CD4-positive, alpha-beta T cell treated with Interleukin-4 for 1 hour (primary cell): ENCODE results near the gene PPP6R3.

Source experiments
- DNase-seq, 2 donors: peaks; one replicate each; pipeline ENCODE4 v3.0.0-alpha.2; 2020 to 2022

The PPP6R3 gene

DNA sequence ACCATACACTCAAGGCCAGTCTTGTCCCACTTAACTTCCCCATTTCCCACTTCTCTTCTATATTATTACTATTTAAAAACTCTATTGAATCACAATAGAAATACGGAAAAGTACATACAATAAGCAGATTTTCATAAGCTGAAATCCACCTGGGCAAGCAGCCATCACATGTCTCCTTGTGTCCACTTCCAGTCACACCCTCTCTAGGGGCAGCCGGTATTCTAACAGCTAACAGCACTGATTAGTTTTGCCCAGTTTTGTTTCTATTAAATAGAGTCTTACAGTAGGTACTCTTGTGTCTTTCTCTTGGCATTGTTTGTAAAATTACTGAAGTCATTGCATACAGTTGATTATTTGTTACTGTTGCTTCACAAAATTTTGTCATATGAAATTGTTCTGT is 37.8 kb downstream of the PPP6R3 start:
- no peak for DNase-seq

DNA sequence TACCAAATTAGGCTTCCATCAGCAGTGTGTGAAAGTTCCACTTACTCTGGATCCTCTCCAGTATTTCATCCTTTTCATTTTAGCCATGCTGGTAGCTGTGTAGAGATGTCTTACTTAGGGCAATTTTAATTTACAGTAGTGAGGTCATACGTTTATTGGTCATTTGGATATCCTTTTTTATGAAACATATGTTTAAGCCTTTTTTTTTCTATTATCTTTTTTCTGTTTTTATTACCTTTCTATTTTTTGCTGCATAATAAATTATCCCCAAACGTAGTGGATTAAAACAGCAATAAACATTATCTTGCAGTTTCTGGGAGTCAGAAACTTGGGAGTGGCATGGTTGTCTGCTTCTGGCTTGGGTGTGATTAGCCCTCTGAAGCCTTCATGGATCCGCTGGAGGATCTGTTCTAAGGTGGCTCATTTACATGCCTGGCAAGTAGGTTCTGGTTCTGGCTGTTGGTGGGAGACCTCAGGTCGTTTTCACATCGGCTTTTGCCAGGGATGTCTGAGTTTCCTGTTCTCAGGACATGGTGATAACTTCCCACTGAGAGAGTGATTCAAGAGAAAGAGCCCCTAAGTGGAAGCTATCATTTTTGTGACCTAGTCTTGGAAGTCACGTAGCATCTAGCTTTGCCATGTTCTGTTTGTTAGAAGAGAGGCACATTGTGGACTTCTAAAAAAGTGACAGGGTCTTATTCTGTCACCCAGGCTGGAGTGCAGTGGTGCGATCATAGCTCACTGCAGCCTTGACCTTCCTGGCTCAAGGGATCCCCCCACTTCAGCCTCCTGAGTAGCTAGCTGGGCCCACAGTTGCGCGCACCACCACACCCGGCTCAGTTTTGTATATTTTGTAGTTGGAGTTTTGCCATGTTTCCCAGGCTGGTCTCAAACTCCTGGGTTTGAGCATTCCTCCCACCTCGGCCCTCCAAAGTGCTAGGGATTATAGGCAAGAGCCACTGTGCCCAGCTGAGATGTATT is 38.6 kb downstream of the PPP6R3 start:
- DNase-seq = no peak

DNA sequence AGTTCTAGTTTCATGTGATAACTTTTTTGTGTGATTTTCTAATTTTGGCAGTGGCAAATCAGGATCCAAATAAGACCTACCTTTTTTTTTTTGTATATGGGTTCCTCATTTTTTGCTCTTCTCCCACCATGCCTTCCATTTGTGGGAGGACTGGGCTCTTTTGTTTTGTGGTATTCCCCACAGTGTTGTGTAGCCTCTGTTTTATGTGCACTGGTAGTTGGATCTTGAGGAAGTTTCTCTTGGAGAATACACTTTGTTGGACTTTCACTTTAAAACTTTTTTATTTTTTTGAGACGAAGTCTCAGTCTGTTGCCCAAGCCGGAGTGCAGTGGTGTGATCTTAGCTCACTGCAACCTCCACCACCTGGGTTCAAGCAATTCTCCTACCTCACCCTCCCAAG is 39.7 kb downstream of the PPP6R3 start:
- no peak for DNase-seq

DNA sequence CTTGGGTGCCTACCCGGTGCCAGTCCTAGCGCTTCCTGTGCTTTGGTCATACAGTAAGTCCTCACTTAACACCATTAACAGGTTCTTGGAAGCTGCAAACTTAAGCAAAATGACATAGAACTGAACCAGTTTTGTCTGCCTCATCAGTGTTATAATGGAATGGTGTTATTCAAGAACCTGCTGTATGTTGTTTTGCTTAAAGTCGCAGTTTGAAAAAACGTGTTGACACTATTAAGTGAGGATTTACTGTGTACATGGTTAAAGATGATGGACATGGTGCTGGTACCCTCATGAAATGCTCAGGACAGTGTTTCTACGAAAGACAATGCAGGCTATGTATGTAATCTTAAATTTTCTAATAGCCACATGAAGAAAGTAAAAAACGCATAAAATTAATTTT is 41.3 kb downstream of the PPP6R3 start:
- DNase-seq = no peak

DNA sequence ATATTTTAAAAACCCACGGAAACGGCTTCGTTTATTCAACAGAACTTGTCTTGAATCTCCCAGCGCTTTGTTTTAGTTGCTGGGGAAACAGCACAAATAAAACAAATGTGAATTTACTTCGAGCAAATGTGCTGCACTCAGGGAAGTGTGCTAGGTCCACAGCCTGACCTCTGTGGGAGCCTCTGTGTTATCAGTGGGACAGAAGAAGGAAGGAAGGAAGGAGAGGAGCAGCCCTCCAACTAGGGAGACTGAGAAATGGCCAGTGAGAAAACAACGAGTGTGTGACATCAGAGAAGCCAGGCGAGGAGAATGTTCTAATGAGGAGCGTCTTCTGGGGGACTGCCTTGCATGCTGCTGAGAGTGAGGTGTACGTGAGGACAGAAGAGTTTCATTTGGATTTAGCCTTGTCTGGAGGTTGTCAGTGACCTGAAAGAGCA is 42.7 kb downstream of the PPP6R3 start:
- DNase-seq = no peak

DNA sequence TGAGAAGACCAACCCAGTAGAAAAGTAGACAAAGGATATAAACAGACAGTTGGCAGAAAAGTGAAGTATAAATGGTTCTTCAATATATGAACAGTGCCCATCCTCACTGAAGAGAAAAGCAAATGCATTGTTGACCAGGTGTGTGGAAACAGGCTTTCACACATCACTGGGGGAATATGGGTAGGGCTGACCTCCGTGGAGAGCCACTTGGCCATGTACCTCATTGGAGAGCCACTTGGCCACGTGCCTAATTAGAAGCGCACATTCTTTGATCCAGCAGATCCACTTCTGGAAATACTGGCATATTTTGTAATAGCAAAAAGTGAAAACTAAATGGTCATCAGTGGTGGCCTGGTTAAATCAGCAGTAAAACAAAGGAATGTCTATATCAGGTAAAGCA is 43.2 kb downstream of the PPP6R3 start:
- no peak for DNase-seq

DNA sequence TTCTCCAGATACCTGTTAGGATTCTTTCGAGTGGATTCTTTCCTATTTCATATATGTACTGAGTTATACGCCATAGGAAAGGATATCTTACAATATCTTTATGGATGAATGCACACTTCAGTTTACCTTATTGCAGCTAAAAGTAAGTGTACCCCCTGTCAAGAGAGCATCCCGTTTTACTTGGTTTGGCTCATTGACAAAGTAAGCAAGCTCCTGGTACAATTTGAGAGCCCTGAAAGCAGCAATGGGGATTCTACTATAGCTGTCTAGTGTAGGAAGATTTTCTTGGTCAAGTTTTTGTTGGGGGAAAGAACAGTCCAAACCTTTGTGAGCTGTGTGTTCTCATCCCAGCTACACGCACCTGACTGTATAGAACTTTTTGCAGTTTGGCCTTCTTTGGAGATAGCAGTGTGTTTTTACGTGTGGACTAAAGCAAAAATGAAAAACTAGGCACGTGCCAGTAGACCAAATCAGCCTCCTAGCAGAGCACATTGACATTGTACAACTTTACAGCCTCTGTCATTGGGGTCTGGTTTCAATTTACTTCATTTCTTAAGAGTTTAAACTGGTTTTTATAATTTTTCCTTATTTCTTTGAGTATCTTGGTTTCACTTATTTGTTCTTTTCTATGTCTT is 44.0 kb downstream of the PPP6R3 start:
- DNase-seq = no peak

DNA sequence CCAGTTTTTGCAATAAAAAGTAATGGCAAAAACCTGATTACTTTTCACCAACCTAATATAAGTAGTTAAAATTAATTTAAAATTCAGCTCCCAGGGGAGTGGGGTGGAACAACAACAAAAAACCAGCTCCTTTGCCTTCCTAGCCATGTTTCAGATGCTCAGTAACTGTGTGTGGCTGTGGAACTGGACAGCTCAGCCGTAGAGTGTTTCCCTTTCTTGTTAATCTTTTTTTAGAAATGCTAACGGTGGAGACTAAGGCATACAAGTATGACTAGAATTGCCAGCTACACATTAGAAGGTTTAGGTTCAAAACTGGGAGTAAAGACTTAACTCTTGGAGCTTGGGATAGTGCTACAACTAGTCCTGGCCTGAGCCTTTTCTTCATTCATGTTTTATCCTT is 45.0 kb downstream of the PPP6R3 start:
- no peak for DNase-seq

DNA sequence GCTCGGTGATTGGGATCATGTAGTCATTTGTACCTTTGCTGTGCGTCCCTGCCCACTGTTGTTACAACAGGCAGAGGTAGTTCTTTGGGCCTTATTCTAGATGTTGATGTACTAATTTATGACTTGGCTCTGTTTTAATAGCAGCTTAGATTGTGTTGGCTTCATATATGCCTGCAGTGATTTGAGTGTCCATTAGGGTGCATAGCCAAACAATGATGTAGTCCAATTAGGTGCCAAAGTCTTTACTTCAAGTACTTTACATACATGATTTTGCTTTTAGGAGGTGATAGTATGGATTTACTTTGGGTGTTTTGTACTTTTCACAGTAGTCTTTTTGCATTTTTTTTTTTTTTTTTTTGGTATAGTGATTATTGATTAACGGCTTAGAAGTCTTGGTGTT is 46.4 kb downstream of the PPP6R3 start:
- DNase-seq = no peak

DNA sequence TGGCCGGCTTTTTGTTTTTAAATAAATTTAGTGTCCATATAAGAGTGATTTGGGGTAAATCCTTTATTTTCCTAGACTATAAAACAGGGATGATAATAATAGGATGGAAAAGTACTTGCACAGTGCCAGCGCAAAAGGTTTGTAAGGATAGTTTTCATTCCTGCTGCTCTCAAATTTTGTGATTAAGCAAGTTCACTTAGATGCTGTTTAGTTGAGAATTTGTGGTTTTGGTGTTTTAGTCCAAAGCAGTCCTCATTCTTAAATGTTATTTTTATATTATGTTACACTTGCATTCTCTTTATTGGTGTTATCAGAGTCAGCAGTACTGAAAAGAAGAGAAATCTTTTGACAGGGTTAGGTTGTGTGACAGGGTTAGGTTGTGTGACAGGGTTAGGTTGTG is 47.9 kb downstream of the PPP6R3 start:
- no peak for DNase-seq

DNA sequence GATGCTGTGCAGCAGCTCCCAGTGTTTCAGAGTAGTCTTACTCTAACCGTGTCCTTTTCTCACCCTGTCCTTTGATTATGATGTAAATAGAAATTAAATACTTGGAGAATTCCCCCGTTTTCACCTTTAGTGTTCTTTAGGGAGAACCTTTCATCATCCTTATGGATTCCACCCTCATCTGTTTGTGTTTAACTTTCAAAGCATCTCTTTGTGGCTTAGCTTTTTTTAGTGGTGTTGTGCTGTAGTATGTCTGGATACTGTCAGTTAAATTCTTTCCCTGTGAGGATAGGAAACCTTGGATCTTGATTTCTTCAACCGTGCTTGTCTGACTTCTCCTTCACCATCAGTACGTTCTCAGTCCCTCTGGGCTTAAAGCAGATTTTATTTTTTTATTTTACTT is 48.5 kb downstream of the PPP6R3 start:
- no peak for DNase-seq

DNA sequence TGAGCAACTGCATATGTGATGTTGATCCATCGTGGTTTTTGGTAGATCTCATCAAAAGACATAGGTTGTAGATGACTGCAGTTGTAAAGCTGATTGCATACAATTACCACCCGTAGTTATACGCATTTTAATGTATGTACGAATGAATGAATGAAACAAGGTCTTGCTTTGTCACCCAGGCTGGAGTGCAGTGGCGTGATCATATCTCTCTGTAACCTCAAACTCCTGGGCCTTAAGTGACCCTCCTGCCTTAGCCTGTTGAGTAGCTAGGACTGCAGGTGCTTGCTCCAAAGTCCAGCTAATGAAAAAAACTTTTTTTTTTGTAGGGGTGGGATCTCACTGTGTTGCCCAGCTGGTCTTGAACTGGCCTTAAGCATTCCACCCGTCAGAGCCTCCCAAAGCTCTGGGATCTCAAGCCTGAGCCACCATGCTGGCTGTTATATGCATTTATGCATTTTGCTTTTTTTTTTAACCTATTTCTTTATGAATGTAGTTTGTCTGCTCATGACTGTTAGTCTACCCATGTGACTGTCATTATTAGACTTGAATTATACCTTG is 53.5 kb downstream of the PPP6R3 start:
- no peak for DNase-seq

DNA sequence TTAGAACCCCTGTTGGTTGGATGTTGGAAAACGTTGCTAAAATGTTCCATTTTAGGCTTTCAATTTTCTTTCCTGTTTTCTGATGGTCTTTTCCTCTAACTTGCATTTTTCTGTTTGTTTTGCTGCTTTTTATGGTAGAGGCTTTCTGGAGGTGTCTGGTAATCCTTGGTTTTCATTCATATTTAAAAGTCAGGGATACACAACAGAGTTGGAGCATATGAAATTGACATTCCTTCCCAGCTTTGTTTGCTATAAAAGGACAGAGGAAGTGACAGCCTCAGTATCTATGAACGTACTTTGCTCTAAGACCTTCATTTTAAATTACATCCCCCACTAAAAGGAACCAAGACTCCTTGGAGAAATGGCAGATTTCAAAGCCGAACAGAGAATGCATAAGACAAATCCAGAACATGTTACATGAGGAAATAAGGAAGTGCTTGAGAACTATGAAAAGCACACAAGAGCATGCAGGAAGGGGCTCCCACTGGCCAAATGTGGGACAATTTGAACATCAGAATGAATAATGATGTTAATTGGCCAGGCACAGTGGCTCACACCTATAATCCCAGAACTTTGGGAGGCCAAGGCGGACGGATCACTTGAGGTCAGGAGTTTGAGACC is 56.7 kb downstream of the PPP6R3 start:
- DNase-seq = no peak

DNA sequence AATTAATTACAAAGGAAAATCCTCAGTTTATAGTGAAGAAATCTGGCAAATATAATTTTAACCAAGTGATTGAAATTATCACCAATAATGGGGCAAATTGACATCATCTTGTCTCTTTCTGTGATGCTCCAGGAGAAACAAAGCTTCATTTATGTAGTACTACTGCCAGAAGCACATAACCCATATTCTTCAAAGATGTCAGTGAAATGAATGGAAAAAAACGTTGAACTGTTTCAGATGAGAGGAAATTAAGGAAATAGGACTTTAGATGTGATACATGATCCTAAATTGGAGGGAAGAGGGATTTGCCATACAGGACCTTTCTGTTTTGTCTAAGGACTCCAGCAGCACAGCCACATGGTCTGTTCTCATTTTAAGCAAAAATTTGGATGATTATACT is 57.6 kb downstream of the PPP6R3 start:
- DNase-seq = no peak

DNA sequence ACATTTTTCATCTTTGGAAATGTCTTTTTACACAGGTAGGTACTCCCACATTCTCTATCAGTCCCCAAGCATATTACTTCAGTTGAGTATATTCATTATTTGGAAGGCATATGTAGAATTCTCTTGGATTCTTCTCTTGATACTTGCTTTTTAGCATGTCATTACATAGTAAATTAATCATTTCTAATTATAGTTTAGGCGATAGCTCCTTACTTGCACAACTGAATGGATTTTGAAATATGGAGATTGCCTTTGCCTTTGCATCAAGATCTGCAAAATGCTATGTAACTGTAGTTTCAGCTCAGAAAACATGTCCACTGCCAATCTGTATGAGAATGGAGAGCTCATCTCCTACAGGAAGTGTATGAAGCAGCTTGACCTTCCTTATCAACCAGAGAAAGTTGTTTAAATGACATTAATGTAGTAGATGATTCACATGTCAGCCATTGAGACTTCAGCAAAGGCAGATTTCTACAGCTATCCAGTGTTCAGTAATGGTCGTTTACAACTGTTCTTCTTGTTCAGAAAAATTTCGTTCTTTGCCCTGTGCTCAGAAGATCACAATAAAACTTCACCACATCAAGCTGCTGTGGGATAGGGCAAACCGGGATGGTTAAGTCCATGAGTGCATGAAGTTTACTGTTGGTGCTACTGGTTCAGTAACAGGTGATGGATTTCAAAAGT is 61.6 kb downstream of the PPP6R3 start:
- DNase-seq = no peak

DNA sequence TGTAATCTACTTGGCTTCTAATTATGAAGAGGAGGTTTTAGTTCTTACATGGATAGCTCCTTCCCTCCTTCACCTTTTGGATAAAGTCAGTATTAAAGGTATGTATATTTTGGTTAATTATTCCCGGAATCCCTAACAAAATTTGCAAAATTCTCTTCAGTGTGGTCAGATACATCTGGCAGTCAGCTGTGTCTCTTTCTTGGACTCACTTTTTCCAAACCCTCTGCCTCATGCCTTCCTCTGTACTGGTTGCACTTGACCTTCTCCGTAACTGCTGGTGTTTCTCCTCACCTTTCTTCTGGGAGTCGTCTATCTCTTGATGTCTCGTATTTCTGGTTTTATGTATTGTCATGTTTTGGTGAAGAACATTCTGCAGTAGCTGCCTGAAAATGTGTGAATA is 62.5 kb downstream of the PPP6R3 start:
- DNase-seq = no peak

DNA sequence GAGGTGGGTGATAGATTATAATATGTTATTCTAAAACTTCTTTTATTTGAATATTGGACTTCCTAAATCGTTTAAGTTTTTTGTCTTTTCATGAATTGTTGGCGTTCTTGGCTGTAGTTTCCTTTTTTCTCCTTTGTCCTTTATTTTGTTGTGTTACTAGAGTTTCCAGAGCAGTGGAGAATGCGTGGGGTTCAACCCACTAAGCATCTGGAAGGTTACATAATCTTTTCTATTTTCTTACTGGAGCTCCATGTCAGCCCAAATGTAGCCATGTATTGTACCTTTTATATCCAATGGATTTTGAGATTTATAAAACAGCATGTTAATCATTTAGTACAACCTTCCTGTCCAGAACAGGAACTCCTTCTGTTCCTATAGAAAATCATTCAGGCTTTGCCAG is 63.2 kb downstream of the PPP6R3 start:
- DNase-seq = no peak

DNA sequence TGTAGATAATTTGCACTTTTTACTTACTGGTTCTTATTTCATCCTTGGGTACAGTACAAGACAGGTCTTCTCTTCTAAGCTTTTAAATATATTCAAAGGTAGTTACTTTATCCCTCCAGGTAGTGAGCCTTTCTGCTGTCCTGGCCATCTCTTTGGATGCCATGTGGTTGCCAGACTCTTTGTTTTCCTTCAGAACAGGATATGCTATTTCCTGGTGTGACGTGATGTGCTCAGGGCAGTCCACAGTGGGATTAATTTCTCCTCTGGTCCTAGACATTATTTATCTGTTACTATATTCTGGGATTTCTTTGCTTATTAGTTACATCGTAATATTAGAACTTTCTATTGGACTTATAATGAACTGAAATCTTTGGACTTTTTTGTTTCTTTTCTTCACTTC is 63.7 kb downstream of the PPP6R3 start:
- no peak for DNase-seq

DNA sequence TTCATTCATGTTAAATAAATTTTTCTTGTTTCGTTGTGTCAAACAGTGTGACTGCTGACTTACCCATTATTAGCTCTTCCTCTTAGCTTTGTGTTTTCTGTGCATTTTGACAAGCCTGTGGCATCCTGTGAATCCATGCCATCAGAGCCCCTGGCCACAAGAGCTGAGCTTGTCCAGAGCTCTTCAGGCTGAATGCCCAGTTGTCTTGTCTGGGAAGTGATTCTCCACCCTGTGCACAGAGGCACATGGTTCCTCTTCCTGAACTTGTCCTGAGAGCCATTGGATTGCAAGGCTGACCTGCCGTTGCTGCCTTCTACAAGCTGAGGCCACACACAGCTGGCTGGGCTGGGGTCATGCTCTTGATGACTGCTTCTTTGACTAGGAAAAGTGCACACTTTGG is 64.1 kb downstream of the PPP6R3 start:
- DNase-seq = no peak

DNA sequence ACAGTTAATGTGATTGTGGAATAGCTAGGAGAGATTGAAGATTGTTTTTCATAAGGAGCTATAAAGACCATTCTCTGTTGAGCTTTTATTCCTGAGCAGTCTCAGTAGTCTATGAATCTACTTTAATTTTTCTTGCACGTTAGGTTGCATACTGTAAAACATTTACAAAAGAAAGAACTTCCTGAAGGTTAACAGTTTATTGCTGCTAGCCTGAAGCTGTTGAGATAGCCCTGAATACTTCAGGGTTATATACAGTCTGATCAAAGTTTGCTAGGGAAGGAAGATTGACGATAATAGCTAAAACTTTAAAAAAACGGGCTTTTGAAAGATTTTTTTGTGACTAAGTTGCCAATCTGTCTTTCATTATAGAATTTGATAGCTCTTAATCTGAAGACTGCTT is 64.8 kb downstream of the PPP6R3 start:
- DNase-seq = no peak

DNA sequence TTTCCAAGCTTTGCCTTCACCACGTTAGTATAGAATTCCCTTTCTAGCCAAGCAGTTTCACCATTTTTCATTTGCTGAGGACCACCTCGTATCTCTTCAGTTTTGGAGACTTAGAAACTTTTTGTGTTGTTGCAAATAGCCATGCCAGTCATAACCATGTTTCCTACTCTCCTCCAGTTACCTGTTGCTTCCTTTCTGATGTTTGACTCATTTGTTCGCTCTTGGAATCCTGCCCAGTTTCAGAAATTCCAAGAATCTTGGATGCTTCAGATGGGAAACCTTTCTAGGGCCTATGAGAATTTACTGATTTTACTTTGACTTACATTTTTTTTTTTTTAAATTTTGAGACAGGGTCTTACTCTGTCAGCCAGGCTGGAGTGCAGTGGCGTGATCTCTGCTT is 65.4 kb downstream of the PPP6R3 start:
- DNase-seq = no peak

DNA sequence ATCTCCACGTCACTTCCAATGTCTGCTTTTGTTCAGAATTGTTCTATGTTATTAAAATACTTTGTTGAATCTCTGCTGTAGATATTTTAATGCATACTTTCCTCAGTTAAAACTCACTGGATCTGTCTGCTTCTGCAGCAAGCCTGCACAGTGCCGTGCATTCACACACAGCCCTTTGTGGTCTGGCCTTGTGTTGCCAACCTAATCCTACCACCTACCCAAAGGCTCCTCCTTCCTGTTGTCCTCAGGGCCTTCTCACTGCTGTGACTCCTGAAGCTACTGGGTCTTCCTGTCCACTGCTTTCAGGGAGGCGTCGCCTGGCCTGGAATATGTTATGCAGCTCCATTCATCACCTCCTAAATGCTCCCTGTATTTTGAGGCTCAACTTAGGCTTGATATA is 67.0 kb downstream of the PPP6R3 start:
- DNase-seq = no peak

DNA sequence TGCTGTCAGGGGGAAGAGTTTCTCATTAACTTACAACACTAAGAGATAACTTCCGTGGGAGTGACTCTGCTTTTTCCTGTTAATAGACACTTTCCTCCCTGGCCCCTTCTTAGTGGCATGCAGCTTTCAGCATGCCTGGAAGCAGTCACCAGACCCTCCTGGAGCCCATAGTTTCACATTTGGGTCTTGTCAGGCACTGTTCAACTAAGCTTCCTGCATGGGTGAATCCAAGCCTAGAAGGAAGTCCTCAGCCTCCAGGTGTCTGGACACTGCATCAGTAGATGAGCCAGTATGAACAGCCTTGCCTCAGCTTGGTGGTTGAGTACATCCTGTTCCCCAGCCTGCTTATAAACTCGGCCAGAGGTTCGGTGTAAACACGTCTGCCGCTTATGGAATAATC is 68.1 kb downstream of the PPP6R3 start:
- peak; percentile 19 to 28 for DNase-seq
